Tibial artery (tissue), 4 donors: Measurements from ENCODE around the gene STYXL1.

Experiments used
- DNase-seq, 2 donors: peaks; one replicate each; pipeline ENCODE4 v3.0.0-alpha.2; 2019
- H3K27ac ChIP-seq, 2 donors: fragments of 200-600 bp; sonication (generic) in 1 of 2; 1 replicate in 1 of 2; 2 replicates in 1 of 2; pipeline ENCODE4 v1.5.1; 2018 to 2019; ENCODE audit warnings: mild to moderate bottlenecking in 1 of 2
- H3K27me3 ChIP-seq, 2 donors: fragments of 200-600 bp; sonication (generic) in 1 of 2; one replicate each; pipeline versions ENCODE4 v1.5.1 to v1.6.0; 2016 to 2019
- H3K36me3 ChIP-seq, 3 donors: fragments of 200-600 bp; sonication (generic) in 2 of 3; one replicate each; pipeline ENCODE4 v1.5.1; 2016 to 2019; ENCODE audit warnings: mild to moderate bottlenecking in 2 of 3
- H3K4me1 ChIP-seq, 4 donors: fragments of 200-600 bp; sonication (generic) in 2 of 4; 1 replicate in 3 of 4; 2 replicates in 1 of 4; pipeline ENCODE4 v1.5.1; 2016 to 2019
- H3K4me3 ChIP-seq, 2 donors: fragments of 200-600 bp; sonication (generic) in 1 of 2; 1 replicate in 1 of 2; 2 replicates in 1 of 2; pipeline ENCODE4 v1.5.1; 2018 to 2019; ENCODE audit warnings: mild to moderate bottlenecking in 2 of 2
- H3K9me3 ChIP-seq, 3 donors: fragments of 200-600 bp; sonication (generic) in 1 of 3; one replicate each; pipeline ENCODE4 v1.5.1; 2016 to 2019
- intact Hi-C: fragments of 100-400 bp; cut with DNase I; formaldehyde crosslinking; loops from one replicate; pipeline ENCODE4 v1.15.0; 2023; ENCODE audit warnings: low total_unique reads
- TF ChIP-seq, protein P1 (sequence below), 2 experiments: fragments of 200-600 bp in 1 of 2; fragments of 450-650 bp in 1 of 2; IDR thresholded peaks; one replicate each; pipeline ENCODE4 v1.5.1; 2017 to 2019; ENCODE audit warnings: antibody characterized with exemption in 2 of 2, mild to moderate bottlenecking in 1 of 2, moderate library complexity in 1 of 2

Gene STYXL1

DNA sequence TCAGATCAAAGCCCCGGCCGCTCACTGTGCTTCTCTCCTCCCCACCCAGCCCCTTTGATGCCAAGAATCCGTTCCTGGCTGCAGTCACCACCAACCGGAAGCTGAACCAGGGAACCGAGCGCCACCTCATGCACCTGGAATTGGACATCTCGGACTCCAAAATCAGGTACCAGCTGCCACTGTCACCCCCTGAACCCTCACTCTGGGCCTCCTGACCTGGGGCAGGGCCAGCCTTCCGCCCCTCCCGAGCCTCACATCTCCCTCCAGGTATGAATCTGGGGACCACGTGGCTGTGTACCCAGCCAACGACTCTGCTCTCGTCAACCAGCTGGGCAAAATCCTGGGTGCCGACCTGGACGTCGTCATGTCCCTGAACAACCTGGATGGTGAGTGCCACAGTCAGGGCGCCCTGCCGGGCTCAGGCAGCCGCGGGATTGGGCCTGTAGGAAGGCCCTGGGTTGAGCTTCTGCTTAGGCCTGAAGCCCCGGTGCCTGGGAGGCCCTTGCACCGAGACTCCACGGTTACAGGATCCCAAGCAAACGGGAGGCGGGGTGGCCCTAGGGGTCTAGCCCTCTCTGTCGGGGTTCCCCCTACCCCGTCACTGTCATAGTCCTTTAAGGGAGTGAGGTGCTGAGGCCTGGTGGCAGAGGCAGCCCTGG lies 64.2 kb downstream of the STYXL1 start:
- peak in 1 of 2 donors; percentile 68 for DNase-seq
- no peaks in the 10 kb centered on the region for H3K9me3 ChIP-seq
- H3K36me3 ChIP-seq: peaks cover 39 to 94% (median 91%) of the 10 kb centered on the region in 3 donors
- TF ChIP-seq, protein P1, sequence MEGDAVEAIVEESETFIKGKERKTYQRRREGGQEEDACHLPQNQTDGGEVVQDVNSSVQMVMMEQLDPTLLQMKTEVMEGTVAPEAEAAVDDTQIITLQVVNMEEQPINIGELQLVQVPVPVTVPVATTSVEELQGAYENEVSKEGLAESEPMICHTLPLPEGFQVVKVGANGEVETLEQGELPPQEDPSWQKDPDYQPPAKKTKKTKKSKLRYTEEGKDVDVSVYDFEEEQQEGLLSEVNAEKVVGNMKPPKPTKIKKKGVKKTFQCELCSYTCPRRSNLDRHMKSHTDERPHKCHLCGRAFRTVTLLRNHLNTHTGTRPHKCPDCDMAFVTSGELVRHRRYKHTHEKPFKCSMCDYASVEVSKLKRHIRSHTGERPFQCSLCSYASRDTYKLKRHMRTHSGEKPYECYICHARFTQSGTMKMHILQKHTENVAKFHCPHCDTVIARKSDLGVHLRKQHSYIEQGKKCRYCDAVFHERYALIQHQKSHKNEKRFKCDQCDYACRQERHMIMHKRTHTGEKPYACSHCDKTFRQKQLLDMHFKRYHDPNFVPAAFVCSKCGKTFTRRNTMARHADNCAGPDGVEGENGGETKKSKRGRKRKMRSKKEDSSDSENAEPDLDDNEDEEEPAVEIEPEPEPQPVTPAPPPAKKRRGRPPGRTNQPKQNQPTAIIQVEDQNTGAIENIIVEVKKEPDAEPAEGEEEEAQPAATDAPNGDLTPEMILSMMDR (IDR thresholded peaks at IDR 0.05): no peak
- no peaks in the 10 kb centered on the region for H3K27me3 ChIP-seq
- intact Hi-C loops: no loop called here
- H3K4me3 ChIP-seq: no peak overlapping the region
- no peaks in the 10 kb centered on the region for H3K4me1 ChIP-seq
- H3K27ac ChIP-seq: peak overlapping the region in 1 of 2 donors; percentile 16

DNA sequence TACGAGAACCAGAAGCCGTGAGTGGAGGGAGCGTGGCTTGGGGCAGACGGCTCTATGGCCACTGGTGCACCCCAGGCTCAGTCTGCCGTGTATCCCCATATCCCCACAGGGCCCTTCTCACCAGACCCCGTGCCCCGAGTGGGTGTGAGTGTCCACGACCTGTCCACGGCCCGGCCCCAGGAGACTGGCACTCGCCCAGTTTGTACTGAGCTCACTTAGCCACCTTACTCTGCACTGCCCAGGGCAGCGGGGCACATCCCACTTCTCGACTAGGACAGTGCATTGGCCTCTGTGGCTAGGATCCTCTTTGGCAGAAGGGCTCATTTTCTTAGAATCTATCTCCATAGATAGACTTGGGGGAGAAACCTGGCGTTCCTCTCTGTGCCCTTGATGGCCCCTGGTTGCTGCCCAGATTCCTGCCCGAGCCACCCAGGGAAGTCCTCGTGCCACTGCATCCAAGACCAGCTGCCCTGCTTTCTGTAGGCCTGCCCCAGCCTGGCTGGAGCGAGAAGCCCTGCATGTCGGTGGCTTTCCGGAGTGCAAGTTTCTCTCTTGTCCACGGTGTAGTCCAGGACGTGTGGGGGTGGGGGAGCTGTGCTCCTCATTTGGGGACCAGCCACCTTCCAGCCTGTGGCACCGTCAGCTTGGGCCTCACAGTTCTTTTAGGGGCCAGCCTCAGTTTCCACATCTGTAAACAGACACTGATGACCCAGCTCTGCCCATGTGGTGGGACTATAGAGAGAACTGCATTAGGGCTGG lies 65.3 kb downstream of the STYXL1 start:
- Histone ChIP-seq H3K4me1 (peaks cover 0 to 9% (median 5%) of the 10 kb centered on the region in 4 donors), H3K4me3 (no peak overlapping the region), H3K9me3 (no peaks in the 10 kb centered on the region), H3K27ac (peak overlapping the region in 1 of 2 donors; percentile 19), H3K36me3 (peaks cover 35 to 84% (median 82%) of the 10 kb centered on the region in 3 donors), H3K27me3 (no peaks in the 10 kb centered on the region)
- DNase-seq: peak in 1 of 2 donors; percentile 66
- intact Hi-C loops: no loop called here
- TF ChIP-seq, protein P1 (IDR thresholded peaks at IDR 0.05): no peak

DNA sequence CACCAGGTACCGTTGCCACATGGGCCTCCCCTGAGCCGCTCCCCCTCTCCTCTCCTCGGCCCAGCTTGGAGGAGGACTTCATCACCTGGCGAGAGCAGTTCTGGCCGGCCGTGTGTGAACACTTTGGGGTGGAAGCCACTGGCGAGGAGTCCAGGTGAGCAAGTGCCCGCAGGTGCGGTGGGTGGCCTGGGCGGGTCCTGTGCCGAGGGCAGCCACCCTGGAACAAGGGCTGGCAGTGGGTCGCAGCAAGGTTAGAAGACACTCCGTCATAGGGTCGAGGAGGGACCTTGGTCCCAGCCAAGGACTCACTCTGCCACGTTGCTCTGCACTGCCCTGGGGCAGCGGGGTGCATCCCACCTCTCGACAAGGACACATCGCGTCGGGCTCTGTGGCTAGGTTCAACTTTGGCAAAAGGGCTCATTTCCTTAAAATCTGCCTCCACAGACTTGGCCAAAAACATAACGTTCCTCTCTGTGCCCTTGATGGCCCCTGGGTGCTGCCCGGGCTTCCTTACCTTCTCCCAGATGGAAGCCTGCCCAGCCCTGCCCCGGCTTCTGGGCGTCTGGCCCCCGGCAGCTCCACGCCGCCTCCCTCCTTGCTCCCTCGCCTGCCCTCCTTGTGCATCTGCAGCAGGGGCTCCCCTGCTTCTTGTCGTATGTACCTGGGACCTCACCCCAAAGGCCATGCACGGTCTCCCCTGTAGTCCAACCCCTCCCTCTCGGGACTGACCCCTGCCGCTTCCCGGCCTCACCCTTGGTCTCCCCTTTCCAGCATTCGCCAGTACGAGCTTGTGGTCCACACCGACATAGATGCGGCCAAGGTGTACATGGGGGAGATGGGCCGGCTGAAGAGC lies 66.1 kb downstream of the STYXL1 start:
- intact Hi-C loops: no loop called here
- no peak overlapping the region for H3K27ac ChIP-seq

DNA sequence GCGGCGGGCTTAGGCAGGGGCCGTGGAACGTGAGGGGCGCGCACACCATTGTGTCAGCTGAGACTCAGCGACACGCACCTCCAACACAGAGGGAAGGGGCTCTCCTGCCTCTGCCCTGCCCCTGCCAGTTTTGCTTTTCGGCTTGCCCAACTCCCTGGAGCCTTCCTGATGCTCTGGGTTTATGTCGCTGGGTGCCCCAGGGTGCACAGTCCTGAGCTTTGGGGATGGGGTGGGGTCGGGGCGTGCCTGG lies 66.7 kb downstream of the STYXL1 start:
- peaks cover 22 to 71% (median 69%) of the 10 kb centered on the region in 3 donors for H3K36me3 ChIP-seq
- H3K27ac ChIP-seq: no peak overlapping the region
- TF ChIP-seq, protein P1 (IDR thresholded peaks at IDR 0.05): no peak
- H3K9me3 ChIP-seq: no peaks in the 10 kb centered on the region
- no peaks in the 10 kb centered on the region for H3K27me3 ChIP-seq
- H3K4me1 ChIP-seq: peaks cover 0 to 14% (median 9%) of the 10 kb centered on the region in 4 donors
- intact Hi-C loops: no loop called here
- no peak for DNase-seq
- no peak overlapping the region for H3K4me3 ChIP-seq

More for the DNA sequence above, 66.1 kb downstream of the STYXL1 start:
- H3K4me1 ChIP-seq: peaks cover 0 to 14% (median 9%) of the 10 kb centered on the region in 4 donors
- DNase-seq: peak in 1 of 2 donors; percentile 67
- no peak overlapping the region for H3K4me3 ChIP-seq
- no peaks in the 10 kb centered on the region for H3K9me3 ChIP-seq
- H3K36me3 ChIP-seq: peaks cover 27 to 76% (median 74%) of the 10 kb centered on the region in 3 donors
- TF ChIP-seq, protein P1 (IDR thresholded peaks at IDR 0.05): no peak
- no peaks in the 10 kb centered on the region for H3K27me3 ChIP-seq

DNA sequence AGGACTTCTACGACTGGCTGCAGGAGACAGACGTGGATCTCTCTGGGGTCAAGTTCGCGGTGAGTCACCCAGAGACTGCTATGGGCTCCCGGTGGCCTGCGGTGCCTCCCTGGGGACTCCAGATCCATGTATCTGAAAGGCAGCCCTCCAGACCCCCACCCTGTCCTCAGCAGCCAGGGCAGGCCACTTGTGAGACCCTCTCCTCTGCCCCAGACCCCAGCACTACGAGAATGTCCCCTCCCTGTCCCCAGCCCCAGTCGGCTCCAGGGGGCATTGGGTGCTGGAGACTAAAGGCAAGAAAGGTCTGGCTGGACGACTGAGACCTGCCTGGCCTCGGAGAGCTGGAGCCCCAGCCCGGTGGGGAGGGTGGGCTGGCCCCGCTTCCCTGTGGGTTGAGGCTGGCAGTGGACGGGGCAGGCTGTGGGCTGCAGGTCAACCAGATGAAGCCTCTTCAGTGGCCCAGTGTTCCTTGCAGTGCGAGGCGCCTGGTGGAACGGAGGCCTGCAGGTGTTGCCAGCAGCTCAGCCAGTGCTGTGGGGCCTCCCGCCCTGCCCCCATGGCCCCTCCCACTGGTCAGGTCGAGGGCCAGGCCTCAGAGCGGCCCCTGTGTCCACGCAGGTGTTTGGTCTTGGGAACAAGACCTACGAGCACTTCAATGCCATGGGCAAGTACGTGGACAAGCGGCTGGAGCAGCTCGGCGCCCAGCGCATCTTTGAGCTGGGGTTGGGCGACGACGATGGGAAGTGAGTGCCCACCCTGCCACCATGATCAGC lies 67.2 kb downstream of the STYXL1 start:
- TF ChIP-seq, protein P1 (IDR thresholded peaks at IDR 0.05): no peak
- intact Hi-C loops: no loop called here
- Histone ChIP-seq H3K27me3 (no peaks in the 10 kb centered on the region), H3K4me1 (peaks cover 0 to 14% (median 9%) of the 10 kb centered on the region in 4 donors), H3K36me3 (peaks cover 17 to 66% (median 64%) of the 10 kb centered on the region in 3 donors), H3K4me3 (no peak overlapping the region), H3K27ac (no peak overlapping the region), H3K9me3 (no peaks in the 10 kb centered on the region)
- DNase-seq: peak in 1 of 2 donors; percentile 66
